Measurements from ENCODE around the gene DCK.

The DCK gene

GRCh38 chr4:70993181-70994068 is at the start of gene DCK:
Gene DCK, plus strand, starts transcription at chr4:70993649. Its CDS starts 187 bp downstream, at chr4:70993836.
- H3K4me1 Mint-ChIP-seq: peaks cover 36% of the 10 kb centered on the region
- H3K27me3 Mint-ChIP-seq: no peaks in the 10 kb centered on the region
- peak within 1 kb of the TSS; percentile 97 to 98 for H3K27ac Mint-ChIP-seq
- DNase-seq (peak; percentile 86 to 89), ATAC-seq (peak; percentile 94)
- no peaks in the 10 kb centered on the region for H3K9me3 Mint-ChIP-seq
- H3K4me3 Mint-ChIP-seq: peak within 1 kb of the TSS; percentile 92 to 96

DNA sequence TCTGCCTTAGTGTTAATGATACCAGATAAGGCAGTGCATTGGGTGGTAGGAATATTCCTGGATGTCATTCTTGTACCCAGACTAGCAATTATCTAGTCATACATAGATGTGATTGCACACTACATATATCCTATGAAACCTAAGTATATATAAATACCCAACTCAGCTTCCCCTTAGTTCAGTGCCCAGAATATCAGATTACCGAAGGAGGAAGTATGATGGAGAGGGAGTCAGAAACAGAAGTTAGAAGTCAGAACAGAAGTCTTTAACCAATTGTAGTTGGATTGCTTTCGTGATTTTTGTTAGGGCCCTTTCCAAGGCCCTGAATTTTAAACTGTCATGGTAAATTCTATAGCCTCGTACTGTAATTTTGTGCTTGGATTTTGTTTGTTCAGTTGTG is 48.4 kb upstream of the DCK start:
- Mint-ChIP-seq H3K27me3 (no peaks in the 10 kb centered on the region), H3K4me3 (no peak overlapping the region), H3K9me3 (no peaks in the 10 kb centered on the region), H3K4me1 (peaks cover 33% of the 10 kb centered on the region), H3K27ac (no peak overlapping the region)
- ATAC-seq (no peak), DNase-seq (no peak)

GRCh38 chr4:70945452-70946055 is 47.9 kb upstream of the DCK start:
- ATAC-seq (no peak), DNase-seq (no peak)
- peaks cover 33% of the 10 kb centered on the region for H3K4me1 Mint-ChIP-seq
- no peaks in the 10 kb centered on the region for H3K27me3 Mint-ChIP-seq
- H3K4me3 Mint-ChIP-seq: no peak overlapping the region
- no peak overlapping the region for H3K27ac Mint-ChIP-seq
- no peaks in the 10 kb centered on the region for H3K9me3 Mint-ChIP-seq

DNA sequence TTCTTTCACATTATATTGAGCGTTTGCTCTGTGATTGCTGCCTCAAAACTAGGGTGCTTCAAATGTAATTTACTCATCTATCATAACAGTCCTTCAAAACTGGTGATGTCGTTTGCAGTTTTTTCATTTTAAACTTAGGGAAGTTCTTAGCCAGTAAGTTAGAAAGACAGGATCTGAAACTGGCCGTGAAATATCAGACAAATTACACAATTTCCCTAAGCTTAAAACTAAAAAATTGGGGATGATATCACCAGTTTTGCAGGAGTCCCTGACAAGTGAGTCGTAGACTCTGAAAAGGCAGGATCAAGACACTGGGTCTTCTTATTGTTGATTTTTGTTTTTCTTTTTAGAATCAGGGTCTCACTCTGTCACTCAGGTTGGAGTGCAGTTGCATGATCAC is 46.5 kb upstream of the DCK start:
- no peaks in the 10 kb centered on the region for H3K27me3 Mint-ChIP-seq
- no peak overlapping the region for H3K4me3 Mint-ChIP-seq
- no peaks in the 10 kb centered on the region for H3K9me3 Mint-ChIP-seq
- no peak for DNase-seq
- H3K4me1 Mint-ChIP-seq: peaks cover 33% of the 10 kb centered on the region
- peak overlapping the region in 1 of 2 donors; percentile 27 for H3K27ac Mint-ChIP-seq
- no peak for ATAC-seq

DNA sequence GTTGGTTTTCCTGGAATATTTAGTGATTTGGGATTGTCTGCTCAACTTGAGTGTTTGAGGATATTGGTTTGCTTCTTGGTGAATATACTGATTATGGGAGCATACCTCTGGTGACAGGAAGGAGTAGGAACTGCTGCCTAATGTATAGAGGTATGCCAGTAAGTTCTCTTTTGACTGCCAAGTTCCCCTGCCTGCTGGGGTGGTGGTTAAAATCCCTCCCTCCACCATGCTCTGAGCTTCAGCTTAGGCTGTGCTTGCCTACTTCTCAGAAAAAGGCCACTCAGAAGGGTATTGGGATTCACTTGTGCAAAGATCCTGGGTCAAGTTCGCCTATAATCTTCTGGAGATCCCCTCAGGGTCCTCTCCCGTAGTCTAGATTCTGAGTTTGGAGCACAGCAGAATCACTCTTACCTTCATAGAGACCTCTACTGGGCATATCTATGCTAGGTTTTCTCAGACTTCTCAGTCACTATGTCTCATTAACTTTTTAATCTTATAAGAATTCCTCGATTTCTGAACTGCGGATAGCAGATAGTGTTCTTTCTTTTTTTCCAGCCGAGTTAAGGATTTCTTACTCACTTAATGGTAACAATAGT is 44.7 kb upstream of the DCK start:
- no peaks in the 10 kb centered on the region for H3K9me3 Mint-ChIP-seq
- H3K27me3 Mint-ChIP-seq: no peaks in the 10 kb centered on the region
- H3K4me3 Mint-ChIP-seq: no peak overlapping the region
- H3K27ac Mint-ChIP-seq: peak overlapping the region; percentile 37 to 89
- no peak for ATAC-seq
- no peak for DNase-seq
- peaks cover 29% of the 10 kb centered on the region for H3K4me1 Mint-ChIP-seq

DNA sequence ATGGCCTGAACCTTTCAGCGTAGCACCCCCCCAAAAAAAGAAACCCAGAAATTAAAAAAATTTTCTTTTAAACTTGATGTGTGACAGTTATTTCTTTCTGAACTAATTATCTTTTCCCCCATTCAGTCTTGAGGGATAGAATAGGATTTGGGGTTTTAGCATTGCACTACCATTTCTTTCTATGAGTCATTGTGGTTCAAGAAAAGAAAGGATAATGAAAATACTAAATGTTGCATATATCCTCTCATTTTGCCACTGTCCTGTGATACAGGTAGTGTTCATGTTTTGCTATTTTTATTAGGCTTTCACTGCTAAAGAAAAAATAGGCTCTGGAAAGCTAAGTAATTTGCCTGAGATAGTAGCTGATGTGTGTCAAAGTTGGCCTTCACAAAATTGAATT is 39.4 kb upstream of the DCK start:
- no peak overlapping the region for H3K27ac Mint-ChIP-seq
- ATAC-seq: peak; percentile 57
- H3K27me3 Mint-ChIP-seq: no peaks in the 10 kb centered on the region
- DNase-seq: no peak
- peaks cover 23% of the 10 kb centered on the region for H3K4me1 Mint-ChIP-seq
- H3K9me3 Mint-ChIP-seq: no peaks in the 10 kb centered on the region
- no peak overlapping the region for H3K4me3 Mint-ChIP-seq

GRCh38 chr4:70956549-70957210 is 36.8 kb upstream of the DCK start:
- no peak for DNase-seq
- peak overlapping the region in 1 of 2 donors; percentile 4 for H3K27ac Mint-ChIP-seq

DNA sequence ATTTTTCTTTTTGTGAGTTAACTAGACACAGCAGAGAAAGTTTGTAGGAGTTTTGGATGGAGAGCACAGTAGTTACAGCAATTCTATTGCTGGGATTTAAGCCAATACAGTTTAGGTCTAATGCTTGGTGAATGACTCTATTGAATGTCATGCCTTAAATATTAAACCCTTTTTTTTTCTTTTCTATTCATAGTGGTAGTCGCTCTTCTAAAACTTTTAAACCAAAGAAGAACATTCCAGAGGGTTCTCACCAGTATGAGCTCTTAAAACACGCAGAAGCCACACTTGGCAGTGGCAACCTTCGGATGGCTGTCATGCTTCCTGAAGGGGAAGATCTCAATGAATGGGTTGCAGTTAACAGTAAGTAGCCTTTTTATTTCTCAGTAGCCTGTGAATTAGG is 34.8 kb upstream of the DCK start:
- no peak for DNase-seq
- H3K4me1 Mint-ChIP-seq: peaks cover 9% of the 10 kb centered on the region

More at GRCh38 chr4:70956549-70957210, 36.8 kb upstream of the DCK start:
- no peak for ATAC-seq
- no peaks in the 10 kb centered on the region for H3K27me3 Mint-ChIP-seq
- H3K4me1 Mint-ChIP-seq: peaks cover 17% of the 10 kb centered on the region
- H3K9me3 Mint-ChIP-seq: no peaks in the 10 kb centered on the region
- H3K4me3 Mint-ChIP-seq: no peak overlapping the region

GRCh38 chr4:70969076-70969475 is 24.4 kb upstream of the DCK start:
- Mint-ChIP-seq H3K4me1 (peaks cover 7% of the 10 kb centered on the region), H3K4me3 (no peak overlapping the region), H3K27me3 (no peaks in the 10 kb centered on the region), H3K27ac (no peak overlapping the region), H3K9me3 (no peaks in the 10 kb centered on the region)
- DNase-seq (no peak), ATAC-seq (no peak)

More for the DNA sequence above, 34.8 kb upstream of the DCK start:
- no peak for ATAC-seq
- Mint-ChIP-seq H3K27ac (no peak overlapping the region), H3K4me3 (no peak overlapping the region), H3K27me3 (no peaks in the 10 kb centered on the region), H3K9me3 (no peaks in the 10 kb centered on the region)

DNA sequence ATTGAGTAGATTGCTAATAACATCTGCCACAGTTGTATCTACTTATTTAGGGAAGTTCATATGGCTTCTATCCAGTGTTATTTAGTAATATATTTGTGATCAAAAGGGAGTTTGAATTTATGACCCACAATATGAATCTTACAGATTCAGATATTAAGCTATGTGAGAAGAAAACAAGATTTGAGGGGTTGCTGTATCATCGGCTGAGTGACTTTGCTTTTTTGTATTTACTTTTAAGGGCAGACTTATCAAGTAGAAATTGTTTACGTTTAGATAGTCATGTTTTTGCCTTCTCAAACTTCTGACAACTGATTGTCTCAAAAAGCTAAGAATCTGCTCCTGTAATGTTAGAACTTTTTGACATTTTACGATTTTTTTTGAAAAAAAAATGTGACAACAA is 17.2 kb upstream of the DCK start:
- peaks cover under 1% of the 10 kb centered on the region for H3K4me1 Mint-ChIP-seq
- no peaks in the 10 kb centered on the region for H3K27me3 Mint-ChIP-seq
- no peak for ATAC-seq

GRCh38 chr4:70979445-70980008 is 13.9 kb upstream of the DCK start:
- ATAC-seq (no peak), DNase-seq (no peak)
- no peaks in the 10 kb centered on the region for H3K27me3 Mint-ChIP-seq
- H3K27ac Mint-ChIP-seq: peak overlapping the region in 1 of 2 donors; percentile 42
- H3K4me1 Mint-ChIP-seq: peaks cover 4% of the 10 kb centered on the region
- no peaks in the 10 kb centered on the region for H3K9me3 Mint-ChIP-seq
- no peak overlapping the region for H3K4me3 Mint-ChIP-seq

More for the DNA sequence above, 17.2 kb upstream of the DCK start:
- Mint-ChIP-seq H3K27ac (no peak overlapping the region), H3K9me3 (no peaks in the 10 kb centered on the region), H3K4me3 (no peak overlapping the region)
- DNase-seq: no peak

- ATAC-seq: no peak
Observed at GRCh38 chr4:70980196-70980595, 13.3 kb upstream of the DCK start.

GRCh38 chr4:70984106-70984505 is 9.3 kb upstream of the DCK start:
- no peak overlapping the region for H3K4me3 Mint-ChIP-seq
- no peak overlapping the region for H3K27ac Mint-ChIP-seq
- peaks cover 4% of the 10 kb centered on the region for H3K4me1 Mint-ChIP-seq
- H3K27me3 Mint-ChIP-seq: no peaks in the 10 kb centered on the region
- DNase-seq: no peak
- ATAC-seq: no peak
- H3K9me3 Mint-ChIP-seq: no peaks in the 10 kb centered on the region

More at GRCh38 chr4:70980196-70980595, 13.3 kb upstream of the DCK start:
- Mint-ChIP-seq H3K9me3 (no peaks in the 10 kb centered on the region), H3K4me1 (peaks cover 4% of the 10 kb centered on the region), H3K27me3 (no peaks in the 10 kb centered on the region), H3K27ac (no peak overlapping the region), H3K4me3 (no peak overlapping the region)
- DNase-seq: no peak

DNA sequence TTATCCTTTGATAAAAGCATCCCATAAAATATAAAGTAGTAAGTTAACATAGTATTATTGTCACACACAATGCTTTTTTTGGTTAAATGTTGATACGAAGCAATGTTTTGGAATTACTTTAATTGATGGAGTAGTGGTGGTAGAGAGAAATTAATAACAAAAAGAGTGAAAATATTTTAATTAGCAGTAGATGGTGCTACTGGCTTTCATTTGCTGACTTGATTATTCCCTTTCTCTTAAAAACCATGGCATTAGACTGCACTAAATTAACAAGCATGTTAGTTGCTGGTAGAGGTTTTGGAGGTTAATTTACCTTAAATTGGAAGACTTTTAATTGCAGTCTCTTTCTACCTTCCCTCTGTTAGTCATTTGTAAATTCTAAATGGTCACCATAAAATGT is 8.9 kb upstream of the DCK start:
- Mint-ChIP-seq H3K27me3 (no peaks in the 10 kb centered on the region), H3K9me3 (no peaks in the 10 kb centered on the region), H3K4me1 (peaks cover 4% of the 10 kb centered on the region), H3K4me3 (no peak overlapping the region), H3K27ac (no peak overlapping the region)
- DNase-seq (no peak), ATAC-seq (no peak)

DNA sequence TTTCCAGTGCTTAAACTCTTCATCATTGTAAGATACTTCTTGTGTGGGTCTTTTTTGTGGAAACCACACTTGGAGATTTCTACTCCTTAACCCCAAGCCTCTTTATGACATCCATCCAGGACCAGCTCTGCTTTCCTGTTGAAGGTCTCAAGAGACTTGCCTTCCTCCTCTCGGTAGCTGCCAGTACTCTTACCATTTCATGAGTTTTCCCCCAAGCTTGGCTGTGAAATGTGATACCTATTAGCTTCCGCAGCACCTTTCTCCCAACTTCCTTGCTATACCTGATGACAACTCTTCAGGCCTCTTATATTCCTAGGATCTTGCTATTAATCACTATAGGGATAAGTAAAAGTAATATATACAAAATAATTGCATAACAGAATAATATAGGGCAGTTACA is 1.9 kb upstream of the DCK start:
- Mint-ChIP-seq H3K27ac (no peak overlapping the region), H3K4me3 (no peak overlapping the region)
- no peak for ATAC-seq

More for the DNA sequence above, 1.9 kb upstream of the DCK start:
- H3K27me3 Mint-ChIP-seq: no peaks in the 10 kb centered on the region
- no peak for DNase-seq
- peaks cover 24% of the 10 kb centered on the region for H3K4me1 Mint-ChIP-seq
- no peaks in the 10 kb centered on the region for H3K9me3 Mint-ChIP-seq

Data from stimulated activated naive CD8-positive, alpha-beta T cell treated with anti-CD3 and anti-CD28 coated beads, Interleukin-15, amount 100 ng/mL, for 72 hours (primary cell).